Right lobe of liver (tissue), 6 donors: ENCODE data around the gene DDOST. TPM values are rescaled to one million over a fixed set of nuclear protein-coding genes. Genes with fewer than 3 reads are reported as not detected.
A peak's percentile ranks its signal among the peaks of the same experiment; 100 is the strongest.
"Not testable (repeated sequence)": the region's sequence is repeated elsewhere in the genome, so short reads cannot be mapped to it uniquely, and the experiment has no call there.

Experiments
- ATAC-seq, 4 donors: fragments of 200-7000 bp; cut with Tn5 transposase; one replicate each; pipeline ENCODE4 v1.9.1; 2020; ENCODE audit warnings: mild to moderate bottlenecking in 4 of 4, moderate library complexity in 4 of 4
- DNase-seq, 3 donors: peaks; one replicate each; pipeline ENCODE4 v3.0.0-alpha.2; 2020
- H3K27ac ChIP-seq, 3 donors: fragments of 200-600 bp; one replicate each; pipeline ENCODE4 v1.8.0; 2022
- H3K27me3 ChIP-seq, 2 donors: fragments of 200-600 bp; one replicate each; pipeline ENCODE4 v1.8.0; 2022
- H3K36me3 ChIP-seq, 4 donors: fragments of 200-600 bp; sonication (generic) in 1 of 4; one replicate each; pipeline versions ENCODE4 v1.5.1 to v1.8.0; 2017 to 2022; ENCODE audit warnings: control low read depth in 1 of 4
- H3K4me1 ChIP-seq, 4 donors: fragments of 200-600 bp; sonication (generic) in 1 of 4; one replicate each; pipeline versions ENCODE4 v1.5.1 to v1.8.0; 2017 to 2022; ENCODE audit warnings: control low read depth in 1 of 4
- H3K4me3 ChIP-seq, 3 donors: fragments of 200-600 bp; one replicate each; pipeline ENCODE4 v1.8.0; 2022
- H3K9me3 ChIP-seq, 4 donors: fragments of 200-600 bp; sonication (generic) in 1 of 4; one replicate each; pipeline versions ENCODE4 v1.5.1 to v1.8.0; 2017 to 2022; ENCODE audit warnings: control low read depth in 1 of 4
- POLR2A ChIP-seq: fragments of 450-650 bp; IDR thresholded peaks from one replicate; pipeline ENCODE4 v1.6.1; 2017; ENCODE audit warnings: antibody characterized with exemption, mild to moderate bottlenecking
- WGBS: methylation state at CpG from one replicate; pipeline ENCODE4 v1.1.6; 2018; ENCODE audit warnings: low coverage, low lambda C conversion rate; ENCODE audit not compliant: insufficient coverage; ENCODE audit errors: missing lambda C conversion rate; 5-methylcytosine and 5-hydroxymethylcytosine counted together
- intact Hi-C, 2 donors: fragments of 100-400 bp; cut with DNase I; formaldehyde crosslinking; loops; one replicate each; pipeline versions ENCODE4 v1.11.2 to v1.14.1; 2022
- total RNA-seq, 6 experiments: library from RNA; depleted of rRNA in 2 of 6; stranded (reverse); fragments of >200 nt in 2 of 6; fragmentation: NEBNext Ultra II Directional in 3 of 6; extraction: Animal tissue kit (Norgen Biotek cat#: 25700) in 3 of 6; gene quantifications; one replicate each; pipeline versions ENCODE4 v1.1.0 to v1.2.4, GENCODE V29; 2016 to 2023
- TF ChIP-seq, protein P1 (sequence below), 4 donors: fragments of 200-600 bp in 3 of 4; fragments of 450-650 bp in 1 of 4; IDR thresholded peaks; one replicate each; pipeline versions ENCODE4 v1.5.1 to v1.8.0; 2016 to 2022; ENCODE audit warnings: antibody characterized with exemption in 4 of 4, mild to moderate bottlenecking in 2 of 4
- donor health status: DM: no; HTN: yes; CAD: no.
- donor health status: DM: no; HTN: no; CAD: no.
- donor health status: DM: no; HTN: no; CAD: no.
- donor health status: DM: no; HTN: yes; CAD: no.
- donor health status: DM: no; HTN: yes; CAD: no.

Gene DDOST
- total RNA-seq, 6 experiments from 2014 or later, result 53.0 to 132 (median 100) TPM

DNA sequence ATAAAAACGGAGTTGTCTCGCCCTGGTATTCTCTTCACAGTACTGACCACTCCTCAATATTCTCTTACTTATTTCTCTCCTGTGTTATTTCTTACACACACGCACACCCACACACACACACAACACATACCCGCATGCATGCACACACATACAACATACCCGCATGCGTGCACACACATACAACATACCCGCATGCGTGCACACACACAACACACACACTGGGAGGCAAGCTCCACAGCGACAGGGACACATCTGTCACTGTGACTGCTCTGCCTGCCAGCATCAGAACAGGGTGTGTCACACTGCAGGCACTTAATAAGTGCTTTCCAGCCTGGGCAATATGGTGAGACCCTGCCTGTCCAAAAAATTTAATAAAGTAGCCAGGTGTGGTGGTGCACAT lies 20.8 kb upstream of the DDOST start:
- TF ChIP-seq, protein P1, sequence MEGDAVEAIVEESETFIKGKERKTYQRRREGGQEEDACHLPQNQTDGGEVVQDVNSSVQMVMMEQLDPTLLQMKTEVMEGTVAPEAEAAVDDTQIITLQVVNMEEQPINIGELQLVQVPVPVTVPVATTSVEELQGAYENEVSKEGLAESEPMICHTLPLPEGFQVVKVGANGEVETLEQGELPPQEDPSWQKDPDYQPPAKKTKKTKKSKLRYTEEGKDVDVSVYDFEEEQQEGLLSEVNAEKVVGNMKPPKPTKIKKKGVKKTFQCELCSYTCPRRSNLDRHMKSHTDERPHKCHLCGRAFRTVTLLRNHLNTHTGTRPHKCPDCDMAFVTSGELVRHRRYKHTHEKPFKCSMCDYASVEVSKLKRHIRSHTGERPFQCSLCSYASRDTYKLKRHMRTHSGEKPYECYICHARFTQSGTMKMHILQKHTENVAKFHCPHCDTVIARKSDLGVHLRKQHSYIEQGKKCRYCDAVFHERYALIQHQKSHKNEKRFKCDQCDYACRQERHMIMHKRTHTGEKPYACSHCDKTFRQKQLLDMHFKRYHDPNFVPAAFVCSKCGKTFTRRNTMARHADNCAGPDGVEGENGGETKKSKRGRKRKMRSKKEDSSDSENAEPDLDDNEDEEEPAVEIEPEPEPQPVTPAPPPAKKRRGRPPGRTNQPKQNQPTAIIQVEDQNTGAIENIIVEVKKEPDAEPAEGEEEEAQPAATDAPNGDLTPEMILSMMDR (IDR thresholded peaks at IDR 0.05), result no peak
- no peak for TF ChIP-seq POLR2A

DNA sequence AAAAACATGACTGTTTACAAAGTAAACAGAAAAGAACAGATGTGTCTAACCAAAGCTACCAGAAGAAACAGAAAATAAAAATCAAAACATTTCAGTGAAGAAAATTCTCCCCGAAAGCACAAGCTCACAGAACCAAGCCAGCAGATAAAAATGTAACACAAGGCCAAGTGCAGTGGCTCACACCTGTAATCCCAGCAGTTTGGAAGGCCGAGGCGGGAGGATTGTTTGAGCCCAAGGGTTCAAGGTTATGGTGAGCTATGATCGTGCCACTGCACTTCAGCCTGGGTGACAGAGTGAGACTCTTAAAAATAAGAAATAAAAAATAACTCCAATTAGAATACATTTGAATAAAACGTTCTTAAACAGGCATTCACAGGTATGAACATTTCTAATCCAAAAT lies 19.1 kb upstream of the DDOST start:
- peaks cover 0 to 2% (median 0%) of the 10 kb centered on the region in 4 donors for H3K4me1 ChIP-seq
- ATAC-seq (peak in 1 of 4 donors; percentile 18), DNase-seq (peak in 1 of 3 donors; percentile 22)
- 20% methylated on average over 5 of the region's 5 CpGs for WGBS
- intact Hi-C loops, result no loop called here
- H3K27me3 ChIP-seq, result no peaks in the 10 kb centered on the region
- TF ChIP-seq, protein P1 (IDR thresholded peaks at IDR 0.05), result no peak
- no peak for TF ChIP-seq POLR2A
- H3K27ac ChIP-seq, result no peak overlapping the region
- H3K9me3 ChIP-seq, result no peaks in the 10 kb centered on the region
- H3K4me3 ChIP-seq, result no peak overlapping the region
- no peaks in the 10 kb centered on the region for H3K36me3 ChIP-seq

More for the DNA sequence above, 20.8 kb upstream of the DDOST start:
- Histone ChIP-seq H3K27ac (no peak overlapping the region), H3K4me1 (peaks cover 0 to 2% (median 0%) of the 10 kb centered on the region in 4 donors), H3K36me3 (no peaks in the 10 kb centered on the region), H3K4me3 (no peak overlapping the region), H3K9me3 (no peaks in the 10 kb centered on the region), H3K27me3 (no peaks in the 10 kb centered on the region)
- intact Hi-C loops, result no loop called here
- WGBS, result 81% methylated on average over 9 of the region's 9 CpGs
- DNase-seq (no peak), ATAC-seq (no peak)

DNA sequence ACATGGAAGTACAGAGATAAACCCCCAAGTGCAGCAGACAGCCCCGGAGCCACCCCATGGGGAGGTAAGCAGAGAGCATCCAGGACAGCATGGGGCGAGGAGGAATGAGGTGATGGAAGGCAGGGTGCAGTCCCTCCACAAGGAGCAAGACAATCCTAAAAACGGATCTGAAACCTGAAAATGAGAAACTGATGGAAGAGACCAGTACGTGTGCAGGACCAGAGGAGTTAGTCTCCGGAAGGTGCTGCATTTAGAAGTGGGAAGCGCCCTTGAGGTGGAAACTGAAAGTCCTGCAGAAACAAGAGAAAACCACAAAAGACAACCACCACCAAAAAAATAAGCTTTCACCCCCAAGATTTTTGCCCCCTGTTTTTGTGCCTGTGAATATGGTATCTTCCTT lies 17.4 kb upstream of the DDOST start:
- Histone ChIP-seq H3K27ac (no peak overlapping the region), H3K27me3 (no peaks in the 10 kb centered on the region), H3K4me3 (no peak overlapping the region), H3K36me3 (no peaks in the 10 kb centered on the region), H3K4me1 (peaks cover 0 to 2% (median 0%) of the 10 kb centered on the region in 4 donors), H3K9me3 (no peaks in the 10 kb centered on the region)
- WGBS, result 59% methylated on average over 6 of the region's 6 CpGs
- TF ChIP-seq, protein P1 (IDR thresholded peaks at IDR 0.05), result no peak
- no peak for TF ChIP-seq POLR2A
- intact Hi-C loops, result no loop called here
- no peak for ATAC-seq
- DNase-seq, result no peak

DNA sequence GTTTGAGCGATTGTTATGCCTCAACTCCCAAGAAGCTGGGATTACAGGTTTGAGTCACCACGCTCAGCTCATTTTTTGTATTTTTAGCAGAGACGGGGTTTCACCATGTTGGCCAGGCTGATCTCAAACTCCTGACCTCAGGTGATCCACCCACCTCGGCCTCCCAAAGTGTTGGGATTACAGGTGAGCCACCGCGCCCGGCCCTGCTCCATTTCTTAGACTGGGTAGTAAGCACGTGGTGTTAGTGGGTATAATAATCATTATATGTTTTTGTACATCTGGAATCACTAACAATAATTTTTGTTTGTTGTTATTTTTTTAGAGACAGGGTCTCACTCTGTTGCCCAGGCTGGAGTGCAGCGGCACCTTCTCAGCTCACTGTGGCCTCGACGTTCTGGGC lies 12.5 kb upstream of the DDOST start:
- H3K9me3 ChIP-seq, DNase-seq, ATAC-seq, H3K27ac ChIP-seq, H3K36me3 ChIP-seq, H3K4me3 ChIP-seq, H3K27me3 ChIP-seq, intact Hi-C loops, H3K4me1 ChIP-seq: not testable (repeated sequence)
- WGBS, result 77% methylated on average over 10 of the region's 11 CpGs

DNA sequence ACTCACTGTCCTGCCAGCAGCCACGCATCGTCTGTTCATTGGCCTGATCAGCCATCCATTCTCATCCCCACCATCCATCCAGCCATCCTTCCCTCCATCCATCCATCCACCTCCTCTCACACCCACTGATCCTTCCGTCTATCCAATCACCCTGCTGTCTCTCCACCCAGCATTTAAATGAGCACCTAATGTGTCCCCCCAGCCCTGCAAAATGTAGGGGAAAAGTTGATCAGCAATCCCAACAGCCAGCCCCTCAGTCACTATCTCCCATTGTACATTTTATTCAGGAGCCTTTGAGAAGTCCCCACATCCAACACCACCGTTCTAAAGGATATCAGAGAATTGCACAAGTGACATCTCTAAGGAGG lies 11.1 kb upstream of the DDOST start:
- DNase-seq, result no peak
- Histone ChIP-seq H3K27me3 (no peaks in the 10 kb centered on the region), H3K27ac (no peak overlapping the region), H3K4me3 (no peak overlapping the region), H3K9me3 (no peaks in the 10 kb centered on the region), H3K36me3 (no peaks in the 10 kb centered on the region), H3K4me1 (no peaks in the 10 kb centered on the region)
- intact Hi-C loops, result no loop called here
- no peak for ATAC-seq
- no peak for TF ChIP-seq POLR2A
- TF ChIP-seq, protein P1 (IDR thresholded peaks at IDR 0.05), result no peak
- WGBS, result 77% methylated on average over 4 of the region's 4 CpGs
